Mucosa of rectum (tissue), 2 donors: ENCODE data around the gene ASMTL.
"Not testable (repeated sequence)": the region's sequence is repeated elsewhere in the genome, so short reads cannot be mapped to it uniquely, and the experiment has no call there.

Source experiments
- H3K27ac ChIP-seq, 2 donors: one replicate each; pipeline ENCODE4 v1.7.0; 2013; ENCODE audit warnings: inconsistent platforms in 2 of 2, low read depth in 2 of 2, low read length in 2 of 2
- H3K27me3 ChIP-seq, 2 donors: one replicate each; pipeline ENCODE4 v1.7.0; 2013; ENCODE audit warnings: low read length in 2 of 2; ENCODE audit not compliant: control insufficient read depth in 2 of 2, insufficient read depth in 2 of 2
- H3K36me3 ChIP-seq, 2 donors: one replicate each; pipeline ENCODE4 v1.7.0; 2013; ENCODE audit warnings: low read length in 2 of 2; ENCODE audit not compliant: control insufficient read depth in 2 of 2, insufficient read depth in 2 of 2
- H3K4me1 ChIP-seq, 2 donors: one replicate each; pipeline ENCODE4 v1.7.0; 2013; ENCODE audit warnings: low read length in 2 of 2, mild to moderate bottlenecking in 1 of 2; ENCODE audit not compliant: control insufficient read depth in 2 of 2, insufficient read depth in 2 of 2
- H3K4me3 ChIP-seq, 2 donors: one replicate each; pipeline ENCODE4 v1.7.0; 2013; ENCODE audit warnings: low read length in 2 of 2
- H3K9ac ChIP-seq, 2 donors: one replicate each; pipeline ENCODE4 v1.7.0; 2013; ENCODE audit warnings: low read length in 2 of 2, low read depth in 1 of 2, mild to moderate bottlenecking in 1 of 2
- H3K9me3 ChIP-seq, 2 donors: one replicate each; pipeline ENCODE4 v1.7.0; 2013; ENCODE audit warnings: low read length in 2 of 2; ENCODE audit not compliant: control insufficient read depth in 2 of 2
- donor health status: healthy.
- donor health status: Normal muscosa, but diverticular disease.

ASMTL gene

GRCh38 chrX:1419545-1420355 is 33.0 kb downstream of the ASMTL start:
- Histone ChIP-seq H3K9me3 (peaks cover 5 to 7% of the 10 kb centered on the region in 2 donors), H3K36me3 (peaks cover 39 to 44% of the 10 kb centered on the region in 2 donors), H3K27ac (no peak overlapping the region), H3K4me3 (no peak overlapping the region), H3K27me3 (no peaks in the 10 kb centered on the region), H3K4me1 (no peaks in the 10 kb centered on the region), H3K9ac (no peak overlapping the region)

GRCh38 chrX:1418901-1419544 is 33.7 kb downstream of the ASMTL start:
- Histone ChIP-seq H3K27ac (no peak overlapping the region), H3K9ac (no peak overlapping the region), H3K27me3 (no peaks in the 10 kb centered on the region), H3K36me3 (peaks cover 38 to 47% of the 10 kb centered on the region in 2 donors), H3K4me1 (no peaks in the 10 kb centered on the region), H3K4me3 (no peak overlapping the region), H3K9me3 (peaks cover 5 to 7% of the 10 kb centered on the region in 2 donors)

- H3K36me3 ChIP-seq, result peaks cover 38 to 47% of the 10 kb centered on the region in 2 donors
These were observed 34.6 kb downstream of the ASMTL start for GRCh38 chrX:1417921-1418771.

GRCh38 chrX:1416965-1417760 is 35.5 kb downstream of the ASMTL start:
- Histone ChIP-seq H3K27ac (no peak overlapping the region), H3K4me3 (no peak overlapping the region), H3K4me1 (no peaks in the 10 kb centered on the region), H3K27me3 (no peaks in the 10 kb centered on the region), H3K9ac (no peak overlapping the region), H3K36me3 (peaks cover 43 to 44% of the 10 kb centered on the region in 2 donors), H3K9me3 (peaks cover 2 to 3% of the 10 kb centered on the region in 2 donors)

More at GRCh38 chrX:1417921-1418771, 34.6 kb downstream of the ASMTL start:
- no peak overlapping the region for H3K9ac ChIP-seq
- H3K27me3 ChIP-seq, result no peaks in the 10 kb centered on the region
- H3K4me3 ChIP-seq, result no peak overlapping the region
- peaks cover 5 to 7% of the 10 kb centered on the region in 2 donors for H3K9me3 ChIP-seq
- no peaks in the 10 kb centered on the region for H3K4me1 ChIP-seq
- no peak overlapping the region for H3K27ac ChIP-seq

- H3K9me3 ChIP-seq, result peaks cover 0 to 3% of the 10 kb centered on the region in 2 donors
- no peak overlapping the region for H3K9ac ChIP-seq
- no peak overlapping the region for H3K27ac ChIP-seq
- H3K4me1 ChIP-seq, result no peaks in the 10 kb centered on the region
- no peaks in the 10 kb centered on the region for H3K27me3 ChIP-seq
- no peak overlapping the region for H3K4me3 ChIP-seq
- H3K36me3 ChIP-seq, result peaks cover 35 to 39% of the 10 kb centered on the region in 2 donors
These were observed 36.4 kb downstream of the ASMTL start for GRCh38 chrX:1416327-1416784.

- Histone ChIP-seq H3K4me3 (no peak overlapping the region), H3K27me3 (no peaks in the 10 kb centered on the region), H3K27ac (no peak overlapping the region), H3K9me3 (no peaks in the 10 kb centered on the region), H3K9ac (no peak overlapping the region), H3K36me3 (peaks cover 29 to 36% of the 10 kb centered on the region in 2 donors), H3K4me1 (no peaks in the 10 kb centered on the region)
These were observed 40.1 kb downstream of the ASMTL start for GRCh38 chrX:1412551-1413161.

- Histone ChIP-seq H3K9me3 (no peaks in the 10 kb centered on the region), H3K27me3 (no peaks in the 10 kb centered on the region), H3K4me1 (no peaks in the 10 kb centered on the region), H3K4me3 (no peak overlapping the region), H3K27ac (no peak overlapping the region), H3K9ac (no peak overlapping the region), H3K36me3 (peaks cover 29 to 36% of the 10 kb centered on the region in 2 donors)
These were observed 41.4 kb downstream of the ASMTL start for GRCh38 chrX:1411326-1411725.

GRCh38 chrX:1407035-1407434 is 45.7 kb downstream of the ASMTL start:
- Histone ChIP-seq H3K9ac (no peak overlapping the region), H3K4me3 (no peak overlapping the region), H3K9me3 (no peaks in the 10 kb centered on the region), H3K27me3 (no peaks in the 10 kb centered on the region), H3K36me3 (peaks cover 48 to 61% of the 10 kb centered on the region in 2 donors), H3K4me1 (no peaks in the 10 kb centered on the region), H3K27ac (no peak overlapping the region)

GRCh38 chrX:1405769-1406168 is 46.9 kb downstream of the ASMTL start:
- H3K9me3 ChIP-seq, H3K9ac ChIP-seq, H3K4me1 ChIP-seq, H3K27me3 ChIP-seq, H3K27ac ChIP-seq, H3K4me3 ChIP-seq: not testable (repeated sequence)
- peaks cover 48 to 59% of the 10 kb centered on the region in 2 donors for H3K36me3 ChIP-seq
